Measurements from ENCODE around the gene SOHLH1.

Gene SOHLH1

GRCh38 chr9:135694414-135694813 lies 4.9 kb downstream of the SOHLH1 start:
- Histone ChIP-seq H3K4me3 (replicated peaks; ENCODE audit: insufficient read depth, low read length) (no peak overlapping the region), H3K27me3 (ENCODE audit: insufficient read depth, poor library complexity, severe bottlenecking) (no peaks in the 10 kb centered on the region), H3K27ac (replicated peaks) (no peak overlapping the region)
- TF ChIP-seq GABPA (IDR thresholded peaks at IDR 0.05; ENCODE audit: low read depth) (no peak), CTCF (IDR thresholded peaks at IDR 0.05; ENCODE audit: insufficient read depth, low read length) (no peak), POLR2AphosphoS5 (IDR thresholded peaks at IDR 0.05; ENCODE audit: low read depth) (no peak), REST (IDR thresholded peaks at IDR 0.05; ENCODE audit: insufficient replicate concordance, low read depth) (no peak), SPI1 (IDR thresholded peaks at IDR 0.05; ENCODE audit: borderline replicate concordance, low read depth) (no peak)
- no peak for DNase-seq (ENCODE audit: low read depth in 1 of 2, low spot score in 1 of 2)

GRCh38 chr9:135693771-135694170 lies 5.5 kb downstream of the SOHLH1 start:
- no peak for DNase-seq (ENCODE audit: low read depth in 1 of 2, low spot score in 1 of 2)
- Histone ChIP-seq H3K27me3 (ENCODE audit: insufficient read depth, poor library complexity, severe bottlenecking) (no peaks in the 10 kb centered on the region), H3K27ac (replicated peaks) (no peak overlapping the region), H3K4me3 (replicated peaks; ENCODE audit: insufficient read depth, low read length) (no peak overlapping the region)
- TF ChIP-seq SPI1 (IDR thresholded peaks at IDR 0.05; ENCODE audit: borderline replicate concordance, low read depth) (no peak), REST (IDR thresholded peaks at IDR 0.05; ENCODE audit: insufficient replicate concordance, low read depth) (no peak), GABPA (IDR thresholded peaks at IDR 0.05; ENCODE audit: low read depth) (no peak)

- no peak for DNase-seq (ENCODE audit: low read depth in 1 of 2, low spot score in 1 of 2)
- H3K27ac ChIP-seq (replicated peaks) = no peak overlapping the region
- TF ChIP-seq REST (IDR thresholded peaks at IDR 0.05; ENCODE audit: insufficient replicate concordance, low read depth) (no peak), GABPA (IDR thresholded peaks at IDR 0.05; ENCODE audit: low read depth) (no peak), POLR2AphosphoS5 (IDR thresholded peaks at IDR 0.05; ENCODE audit: low read depth) (no peak), SPI1 (IDR thresholded peaks at IDR 0.05; ENCODE audit: borderline replicate concordance, low read depth) (no peak), CTCF (IDR thresholded peaks at IDR 0.05; ENCODE audit: insufficient read depth, low read length) (no peak)
- H3K4me3 ChIP-seq (replicated peaks; ENCODE audit: insufficient read depth, low read length) = no peak overlapping the region
- no peaks in the 10 kb centered on the region for H3K27me3 ChIP-seq (ENCODE audit: insufficient read depth, poor library complexity, severe bottlenecking)
Measured at GRCh38 chr9:135693265-135693664, 6.0 kb downstream of the SOHLH1 start.

GRCh38 chr9:135692410-135692809 lies 6.9 kb downstream of the SOHLH1 start:
- no peak overlapping the region for H3K4me3 ChIP-seq (replicated peaks; ENCODE audit: insufficient read depth, low read length)
- H3K27me3 ChIP-seq (ENCODE audit: insufficient read depth, poor library complexity, severe bottlenecking) = no peaks in the 10 kb centered on the region
- H3K27ac ChIP-seq (replicated peaks) = no peak overlapping the region
- TF ChIP-seq GABPA (IDR thresholded peaks at IDR 0.05; ENCODE audit: low read depth) = no peak
- TF ChIP-seq POLR2AphosphoS5 (IDR thresholded peaks at IDR 0.05; ENCODE audit: low read depth) = no peak
- no peak for TF ChIP-seq REST (IDR thresholded peaks at IDR 0.05; ENCODE audit: insufficient replicate concordance, low read depth)
- TF ChIP-seq CTCF (IDR thresholded peaks at IDR 0.05; ENCODE audit: insufficient read depth, low read length) = no peak
- TF ChIP-seq SPI1 (IDR thresholded peaks at IDR 0.05; ENCODE audit: borderline replicate concordance, low read depth) = no peak
- no peak for DNase-seq (ENCODE audit: low read depth in 1 of 2, low spot score in 1 of 2)
